ENCODE results near the gene SPEG. TPM values are rescaled to one million over a fixed set of nuclear protein-coding genes. Genes with fewer than 3 reads are reported as not detected.

The SPEG gene
- total and polyA plus RNA-seq, 2 experiments from 2014 or later: 12.6 to 32.4 TPM

- no peak for ATAC-seq
- H3K4me1 Mint-ChIP-seq: peaks cover 13% of the 10 kb centered on the region
- no peaks in the 10 kb centered on the region for H3K27me3 ChIP-seq (ENCODE audit: insufficient read depth)
Observed at GRCh38 chr2:219471476-219472371, 37.1 kb downstream of the SPEG start.

More at GRCh38 chr2:219471476-219472371, 37.1 kb downstream of the SPEG start:
- Mint-ChIP-seq H3K27ac (no peak overlapping the region), H3K27me3 (ENCODE audit: insufficient read depth, low read depth, poor library complexity) (peaks cover 16% of the 10 kb centered on the region), H3K4me3 (no peak overlapping the region; the same call in 2 of the 3 replicates), H3K9me3 (no peaks in the 10 kb centered on the region), H3K36me3 (ENCODE audit: low read depth) (peaks cover 3% of the 10 kb centered on the region; the same call in 1 of the 3 replicates)
- TF ChIP-seq POLR2AphosphoS5 (IDR thresholded peaks at IDR 0.05; ENCODE audit: low read depth) (no peak), EZH2phosphoT487 (IDR thresholded peaks at IDR 0.05; ENCODE audit: unreplicated experiment) (no peak), JUNB (IDR thresholded peaks at IDR 0.05; ENCODE audit: unreplicated experiment) (no peak), EZH2 (IDR thresholded peaks at IDR 0.05; ENCODE audit: low read depth, unreplicated experiment) (no peak), ZNF331 (CRISPR knock-in tag; IDR thresholded peaks at IDR 0.05; ENCODE audit: low read depth) (no peak), STAT1 (IDR thresholded peaks at IDR 0.05; ENCODE audit: unreplicated experiment) (no peak), CTCF (conservative IDR thresholded peaks at IDR 0.05; ENCODE audit: low read depth in 2 of 2) (peak in 1 of 2 experiments; percentile 15; a peak in 1 of 4 replicates), REST (IDR thresholded peaks at IDR 0.05; ENCODE audit: unreplicated experiment) (no peak)
- peaks cover 11% of the 10 kb centered on the region; the same call in 1 of the 2 replicates for H3K4me1 ChIP-seq (ENCODE audit: insufficient read depth)
- no peaks in the 10 kb centered on the region; the same call in 1 of the 2 replicates for H3F3A ChIP-seq (replicated peaks; ENCODE audit: low read depth)
- no peak for DNase-seq (ENCODE audit: low spot score)
- no peak overlapping the region for H3K27ac ChIP-seq (ENCODE audit: low read depth)
- H3K4me3 ChIP-seq: no peak overlapping the region
- H4K20me1 ChIP-seq (replicated peaks; ENCODE audit: insufficient read depth): no peaks in the 10 kb centered on the region
- H3K36me3 ChIP-seq (ENCODE audit: insufficient read depth): no peaks in the 10 kb centered on the region
- no peak overlapping the region for H3K4me2 ChIP-seq
- H3K79me2 ChIP-seq (replicated peaks; ENCODE audit: insufficient read depth): no peaks in the 10 kb centered on the region
- H2AFZ ChIP-seq: no peak overlapping the region
- H3K9me2 ChIP-seq (ENCODE audit: insufficient read depth): no peaks in the 10 kb centered on the region

All from GM23338 (cell line).